GM19193 (cell line): ENCODE measurements around the gene C8G.

Source experiments
- POLR2A ChIP-seq: IDR thresholded peaks from 4 replicates; pipeline ENCODE4 v1.6.1; 2011; ENCODE audit not compliant: insufficient read depth, insufficient read length; ENCODE audit errors: extremely low read depth

Gene C8G

DNA sequence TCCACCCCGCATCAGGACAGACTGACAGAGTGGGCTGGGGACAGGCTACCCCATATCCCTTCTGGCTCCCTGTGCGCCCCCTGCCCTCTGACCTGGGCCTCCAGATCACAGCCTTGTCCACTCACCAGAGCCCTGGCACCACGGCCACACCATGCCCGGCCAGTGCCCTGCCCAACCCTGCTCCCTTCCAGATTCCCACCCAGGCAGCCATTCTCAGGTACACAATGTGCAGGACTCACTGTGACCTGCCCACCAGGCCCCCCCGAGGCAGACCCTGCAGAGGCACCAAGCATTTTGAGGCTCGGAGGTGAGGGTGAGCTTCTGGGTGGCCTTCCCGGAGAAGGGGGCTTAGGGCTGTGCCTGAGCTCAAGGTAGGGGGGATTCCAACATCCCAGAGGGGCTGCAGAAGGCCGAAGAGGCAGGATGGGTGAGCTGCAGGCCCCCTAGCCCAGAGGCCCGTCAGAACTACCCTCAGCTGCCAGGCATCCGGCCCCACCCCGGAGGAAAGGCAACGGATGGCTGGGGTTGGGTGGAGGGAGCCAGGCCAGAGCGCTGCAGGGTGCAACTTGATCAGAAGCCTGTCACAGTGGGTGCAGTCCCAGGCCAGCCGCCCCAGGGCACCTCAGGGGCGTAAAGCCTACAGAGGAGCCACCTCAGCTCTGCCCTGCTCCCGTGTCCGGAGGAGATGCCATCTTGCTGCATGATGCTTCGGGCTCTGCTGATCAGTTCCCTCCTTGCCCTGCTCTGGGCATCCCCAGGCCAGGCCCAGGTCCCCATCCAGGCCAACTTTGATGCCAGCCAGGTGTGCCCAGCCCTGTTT, 37.4 kb downstream of the C8G start, which contains the start of gene LCNL1:
TSS of gene LCNL1 (plus strand) at position 762 of the 820 bp plus-strand sequence. CDS start 594 bp downstream, outside the sequence.
- no peak for TF ChIP-seq POLR2A

DNA sequence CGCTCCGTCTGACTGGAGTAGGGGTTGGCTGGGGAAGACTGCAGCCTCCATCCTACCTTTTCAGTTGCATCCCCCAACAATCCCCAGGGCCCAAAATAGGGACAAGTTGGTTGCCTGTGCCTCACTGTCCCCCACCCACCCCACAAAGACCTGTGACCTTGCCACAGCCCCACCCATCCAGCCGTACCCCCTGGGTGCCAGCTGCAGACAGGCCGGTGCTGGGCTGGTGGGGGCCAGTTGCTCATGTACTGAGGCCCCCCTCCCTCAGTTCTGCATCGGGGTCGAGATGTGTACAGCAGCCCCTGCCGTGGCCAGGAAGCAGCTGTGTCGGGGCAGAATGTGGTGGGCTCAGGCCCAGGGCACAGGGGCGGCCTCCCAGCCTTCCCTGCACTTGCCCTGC, 38.1 kb downstream of the C8G start:
- no peak for TF ChIP-seq POLR2A

DNA sequence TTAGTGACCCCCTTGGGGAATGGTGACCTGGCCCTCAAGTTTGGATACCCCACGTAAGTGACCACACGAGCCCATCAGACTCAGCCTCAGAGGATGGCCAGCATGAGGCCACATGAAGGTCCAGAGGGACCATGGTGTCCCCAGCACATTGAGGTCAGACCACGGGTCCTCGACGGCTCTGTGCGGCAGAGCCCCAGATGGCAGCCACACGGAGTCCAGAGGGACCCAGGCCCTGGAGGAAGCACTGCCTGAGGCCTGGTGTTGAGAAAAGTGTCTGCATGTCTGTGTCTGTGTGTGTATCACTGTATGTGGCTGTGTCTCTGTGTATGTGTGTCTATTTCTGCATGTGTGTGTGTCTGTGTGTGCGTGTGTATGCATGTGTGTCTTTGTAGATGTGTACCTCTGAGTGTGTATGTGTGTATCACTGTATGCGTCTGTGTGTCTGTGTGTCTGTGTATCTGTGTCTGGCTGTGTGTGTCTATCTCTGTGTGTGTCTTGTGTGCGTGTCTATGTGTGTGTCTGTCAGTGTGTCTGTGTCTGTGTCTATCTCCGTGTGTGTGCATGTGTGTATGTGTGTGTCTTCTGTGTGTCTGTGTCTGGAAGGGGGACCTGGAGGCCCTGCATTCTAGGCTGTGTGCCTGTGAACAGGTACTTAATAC, 38.7 kb downstream of the C8G start:
- no peak for TF ChIP-seq POLR2A

DNA sequence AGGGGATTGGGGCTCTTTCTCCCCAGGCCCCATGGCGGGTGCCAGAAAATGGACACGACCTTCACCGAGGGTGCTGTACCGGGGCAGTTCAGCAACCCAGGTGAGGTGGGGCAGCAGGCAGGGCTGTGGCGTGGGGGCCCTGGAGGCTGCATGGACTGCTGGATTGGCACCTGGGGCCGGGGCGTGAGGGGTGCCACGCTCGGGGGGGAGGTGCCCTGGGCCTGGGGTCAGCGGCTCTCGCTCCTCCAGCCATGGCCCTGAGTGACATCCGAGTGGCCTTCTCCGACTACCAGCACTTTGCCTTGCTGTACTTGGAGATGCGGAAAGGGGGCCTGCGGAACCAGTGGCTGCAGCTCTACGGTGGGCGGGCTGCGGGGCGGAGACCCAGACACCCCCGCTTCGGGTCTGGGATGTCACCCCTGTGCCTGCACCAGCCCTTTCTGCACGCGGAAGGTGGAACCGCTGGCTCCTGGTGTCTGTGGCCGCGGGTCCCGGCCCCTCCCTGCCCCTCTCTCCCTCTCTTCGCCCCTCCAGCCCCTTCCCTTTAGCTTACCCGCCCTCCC, 39.5 kb downstream of the C8G start:
- TF ChIP-seq POLR2A = no peak

DNA sequence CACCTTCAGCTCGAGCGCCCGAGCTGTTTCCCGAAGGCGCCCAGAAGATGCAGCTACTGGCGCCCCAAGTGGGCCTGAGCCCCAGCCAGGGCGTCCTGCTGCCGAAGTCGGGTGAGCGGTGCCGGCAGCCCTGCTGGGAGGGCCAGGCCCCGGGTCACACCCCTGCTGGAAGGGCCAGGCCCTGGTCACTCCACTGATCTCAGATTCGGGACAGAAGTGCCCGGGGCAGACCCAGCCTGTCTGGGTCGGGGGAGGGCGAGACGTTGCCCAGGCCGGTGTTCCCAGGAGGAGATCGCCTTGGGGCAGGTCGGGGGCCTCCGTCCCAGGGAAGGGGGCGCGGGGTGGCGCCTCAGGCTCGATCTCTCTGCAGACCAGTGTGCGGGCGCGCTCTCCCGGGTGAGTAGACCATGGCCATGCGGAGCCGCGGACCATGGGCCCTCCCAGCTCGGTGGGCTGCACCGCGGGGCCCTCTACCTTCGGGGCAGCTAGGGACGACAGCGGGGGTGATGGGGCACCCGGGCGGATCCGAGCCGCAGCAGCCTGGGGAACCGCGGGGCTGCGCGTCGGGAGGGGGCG, 40.1 kb downstream of the C8G start:
- no peak for TF ChIP-seq POLR2A

DNA sequence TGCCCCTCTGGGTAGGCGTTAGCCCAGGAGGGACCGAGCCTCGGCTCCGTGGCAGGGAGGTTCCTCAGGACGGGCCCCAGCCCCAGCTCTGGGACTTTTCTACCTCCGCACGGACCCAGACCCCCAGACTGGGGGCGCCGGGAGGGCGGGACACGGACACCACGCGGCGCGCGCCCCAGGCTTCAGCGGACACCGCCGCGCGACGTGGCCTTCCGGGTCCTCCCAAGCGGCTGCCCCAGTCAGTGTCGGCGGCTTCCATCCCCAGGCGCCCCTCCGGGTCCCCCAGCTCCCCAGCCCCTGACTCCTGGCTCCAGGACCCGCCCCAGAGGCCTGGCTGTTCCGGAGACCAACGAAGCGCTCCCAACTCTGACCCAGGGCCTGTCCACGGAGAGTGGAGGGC, 40.8 kb downstream of the C8G start:
- no peak for TF ChIP-seq POLR2A

DNA sequence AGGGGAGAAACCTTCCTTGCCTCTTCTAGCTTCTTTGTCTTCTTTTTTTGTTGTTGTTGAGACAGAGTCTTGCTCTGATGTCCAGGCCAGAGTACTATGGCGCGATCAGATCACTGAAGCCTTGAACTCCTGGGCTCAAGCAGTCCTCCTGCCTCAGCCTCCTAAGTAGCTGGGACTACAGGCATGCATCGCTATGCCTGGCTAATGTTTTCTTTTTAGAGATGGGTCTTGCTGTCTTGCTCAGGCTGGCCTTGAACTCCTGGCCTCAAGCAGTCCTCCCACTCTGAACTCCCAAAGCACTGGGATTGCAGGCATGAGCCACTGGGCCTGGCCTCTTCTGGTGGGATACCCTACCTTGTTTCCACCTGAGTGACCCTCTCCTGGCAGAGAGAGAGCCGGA, 43.8 kb downstream of the C8G start:
- TF ChIP-seq POLR2A = no peak

DNA sequence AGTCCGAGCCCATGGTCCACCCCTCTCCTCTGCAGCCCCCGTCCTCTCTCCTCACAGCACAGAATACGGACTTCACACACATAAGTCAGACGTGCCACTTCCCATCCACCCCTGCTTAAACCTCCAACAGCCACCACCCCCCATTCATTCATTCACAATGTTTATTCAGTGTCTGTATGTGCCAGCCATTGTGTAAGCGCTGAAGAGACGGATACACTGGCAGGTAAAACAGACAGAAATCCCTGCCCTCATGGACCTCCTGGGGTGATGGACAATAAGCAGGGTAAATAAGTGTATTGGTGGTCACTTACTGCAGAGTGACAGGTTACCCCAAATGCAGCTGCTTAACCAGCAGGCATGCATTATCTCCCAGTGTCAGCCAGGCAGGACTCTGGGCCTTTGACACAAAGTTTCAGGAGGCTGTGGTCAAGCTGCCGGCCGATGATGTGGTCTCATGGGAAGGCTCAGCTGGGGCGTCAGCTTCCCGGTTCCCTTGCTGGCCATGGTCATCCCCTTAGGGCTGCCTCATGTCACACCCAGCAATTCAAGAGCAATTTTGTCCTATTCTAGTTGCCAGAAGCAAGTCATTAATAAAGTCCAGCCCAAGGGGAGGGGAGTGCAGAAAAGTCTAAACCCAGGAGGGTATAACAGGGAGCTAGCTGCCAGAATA, 45.3 kb downstream of the C8G start:
- TF ChIP-seq POLR2A = no peak

DNA sequence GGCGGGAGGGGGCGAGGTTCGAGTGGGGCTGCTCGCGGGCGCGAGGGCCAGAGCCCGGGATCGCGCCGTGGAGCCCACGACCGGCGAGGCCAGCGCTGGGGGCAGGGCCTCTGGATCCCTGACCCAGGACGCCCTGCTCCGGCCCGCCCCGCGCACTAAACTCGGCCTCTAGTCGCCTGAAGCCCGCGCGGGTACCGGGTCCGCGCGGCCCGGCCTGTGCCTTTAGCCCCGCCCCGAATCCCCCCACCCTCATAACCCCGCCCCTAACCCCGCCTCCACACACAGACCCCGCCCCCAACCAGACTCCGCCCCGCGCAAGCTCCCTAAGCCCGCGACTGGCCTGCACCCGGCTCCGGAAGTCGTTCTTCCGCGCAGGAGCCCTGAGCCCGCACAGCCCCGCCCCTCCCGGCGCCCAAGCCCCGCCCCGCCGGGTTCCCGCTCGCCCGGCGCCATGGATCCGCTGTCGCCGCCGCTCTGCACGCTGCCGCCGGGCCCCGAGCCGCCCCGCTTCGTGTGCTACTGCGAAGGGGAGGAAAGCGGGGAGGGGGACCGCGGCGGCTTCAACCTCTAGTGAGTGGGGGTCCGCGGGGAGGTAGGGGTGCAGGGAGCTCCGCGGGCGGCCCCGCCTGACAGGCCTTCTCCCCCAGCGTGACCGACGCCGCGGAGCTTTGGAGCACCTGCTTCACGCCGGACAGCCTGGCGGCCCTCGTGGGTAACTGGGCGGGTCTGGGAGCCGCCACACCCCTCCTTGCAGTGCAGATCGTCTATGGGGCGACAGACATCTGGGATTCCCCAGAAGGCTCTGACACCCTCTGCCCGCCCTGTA, 47.2 kb downstream of the C8G start, which contains the start of gene PAXX:
TSS of gene PAXX (plus strand) at position 430 of the 826 bp plus-strand sequence. CDS start at position 452, 22 bp downstream.
- TF ChIP-seq POLR2A = peak; percentile 64

DNA sequence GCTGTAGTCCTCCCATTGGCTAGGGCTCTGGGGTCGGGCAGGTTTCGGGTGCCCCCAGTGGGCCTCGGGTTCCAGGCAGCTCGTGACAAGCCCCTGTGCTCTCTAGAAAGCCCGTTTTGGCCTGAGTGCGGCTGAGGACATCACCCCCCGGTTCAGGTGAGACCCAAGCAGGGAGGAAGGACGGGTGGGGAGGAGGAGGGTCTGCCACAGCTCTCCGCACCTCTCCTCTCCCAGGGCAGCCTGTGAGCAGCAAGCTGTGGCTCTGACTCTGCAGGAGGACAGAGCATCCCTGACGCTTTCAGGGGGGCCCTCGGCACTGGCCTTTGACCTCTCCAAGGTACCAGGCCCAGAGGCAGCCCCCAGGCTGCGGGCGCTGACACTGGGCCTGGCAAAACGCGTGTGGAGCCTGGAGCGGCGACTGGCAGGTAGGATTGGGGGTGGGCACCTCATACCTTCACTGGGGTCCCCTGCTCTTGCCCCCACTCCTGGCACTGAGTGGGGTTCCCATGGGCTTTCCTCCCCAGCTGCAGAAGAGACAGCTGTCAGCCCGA, 47.9 kb downstream of the C8G start:
- TF ChIP-seq POLR2A = no peak

DNA sequence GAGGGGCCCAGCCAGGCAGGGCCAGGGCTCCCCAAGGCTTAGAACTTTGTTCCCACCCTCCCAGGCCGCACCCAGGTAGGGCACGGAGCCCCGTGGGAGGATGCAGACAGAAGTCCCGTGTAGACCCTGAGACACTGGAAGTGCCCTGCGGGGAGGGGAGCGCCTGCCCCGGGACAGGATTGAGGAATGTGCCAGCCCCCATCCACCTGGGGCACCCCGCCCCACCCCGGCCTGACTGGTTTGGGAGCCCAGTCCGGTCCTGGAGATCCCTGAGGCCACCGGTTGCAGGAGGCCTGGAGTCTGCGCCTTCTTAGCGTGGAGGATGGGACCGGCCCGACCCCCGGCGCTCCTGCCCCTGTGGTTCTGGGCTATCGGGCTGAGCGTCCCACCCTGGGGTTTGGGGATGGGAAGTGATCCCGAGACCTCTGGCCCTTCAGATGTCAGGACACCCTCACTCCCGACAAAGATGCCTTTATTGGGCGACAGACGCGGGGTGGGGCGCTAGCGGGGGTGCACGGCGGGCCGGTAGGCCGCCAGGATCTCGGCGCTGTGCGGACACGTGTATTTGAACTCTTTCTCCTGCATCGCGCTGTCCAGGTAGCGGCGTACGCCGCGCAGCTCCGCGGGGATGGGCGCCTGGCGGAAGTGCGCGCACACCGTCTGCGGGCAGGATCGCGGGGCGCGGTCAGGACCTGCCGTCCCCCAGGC, 49.3 kb downstream of the C8G start:
- no peak for TF ChIP-seq POLR2A

DNA sequence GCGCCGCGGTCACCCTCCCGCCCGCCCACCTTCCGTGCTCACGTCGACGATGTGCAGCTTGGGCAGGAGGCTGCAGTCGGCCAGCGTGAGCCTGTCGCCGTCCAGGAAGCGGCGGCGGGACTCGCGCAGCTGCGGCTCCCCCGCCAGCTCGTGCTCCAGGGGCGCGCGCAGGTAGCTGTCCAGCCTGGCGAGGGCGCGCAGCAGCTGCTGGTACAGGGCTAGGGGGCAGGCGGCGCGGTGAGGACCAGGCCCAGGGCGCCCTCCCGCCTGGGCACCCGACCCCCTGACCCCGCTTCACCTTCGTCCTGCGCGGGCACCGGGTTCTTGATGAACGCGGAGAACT, 49.8 kb downstream of the C8G start:
- no peak for TF ChIP-seq POLR2A

DNA sequence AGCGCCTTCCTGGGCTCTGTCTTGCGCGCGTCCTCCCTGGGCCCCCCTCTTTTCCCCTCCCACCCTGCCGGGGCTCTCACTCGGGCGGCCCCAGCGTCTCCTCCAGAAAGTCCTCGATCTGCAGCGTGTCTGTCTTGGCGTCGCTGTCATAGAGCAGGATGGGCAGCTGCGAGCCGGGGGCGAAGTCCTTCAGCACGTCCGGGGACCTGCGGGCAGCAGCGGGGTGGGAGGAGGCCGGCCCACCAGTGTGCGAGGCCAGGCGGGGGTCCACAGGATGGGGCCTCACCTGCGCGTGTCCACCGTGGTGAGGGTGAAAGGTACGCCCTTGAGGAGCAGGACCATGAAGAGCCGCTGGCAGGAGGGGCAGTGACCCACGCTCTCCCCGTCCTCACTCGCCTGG, 50.3 kb downstream of the C8G start:
- no peak for TF ChIP-seq POLR2A
